CD14-positive monocyte (primary cell): ENCODE results near the gene ANXA1. TPM values are rescaled to one million over a fixed set of nuclear protein-coding genes. Genes with fewer than 3 reads are reported as not detected.
"Not testable (repeated sequence)": the region's sequence is repeated elsewhere in the genome, so short reads cannot be mapped to it uniquely, and the experiment has no call there.

Experiments used
- DNase-seq, 3 donors: peaks; one replicate each; pipeline ENCODE4 v3.0.0-alpha.2; 2011 to 2022
- H2AFZ ChIP-seq: 2 replicates; pipeline ENCODE4 v1.6.0; 2012; ENCODE audit warnings: mild to moderate bottlenecking, low read depth, low read length, inconsistent platforms; ENCODE audit not compliant: insufficient read depth, poor library complexity, severe bottlenecking
- H3K27ac ChIP-seq, 2 donors: 1 replicate in 1 of 2; 2 replicates in 1 of 2; pipeline ENCODE4 v1.5.1; 2012 to 2013; ENCODE audit warnings: low read length in 2 of 2, control low read depth in 1 of 2, inconsistent platforms in 1 of 2, low read depth in 1 of 2, mild to moderate bottlenecking in 1 of 2
- H3K27me3 ChIP-seq, 2 donors: one replicate each; pipeline versions ENCODE4 v1.6.0 to v1.6.1; 2011 to 2013; ENCODE audit warnings: low read length in 2 of 2; ENCODE audit not compliant: control insufficient read depth in 2 of 2, insufficient read depth in 2 of 2
- H3K36me3 ChIP-seq, 2 donors: replicated peaks in 1 of 2; 1 replicate in 1 of 2; 2 replicates in 1 of 2; pipeline versions ENCODE4 v1.5.1 to v1.6.1; 2012 to 2013; ENCODE audit warnings: low read length in 2 of 2, control low read depth in 1 of 2, inconsistent platforms in 1 of 2, mild to moderate bottlenecking in 1 of 2; ENCODE audit not compliant: insufficient read depth in 2 of 2, control insufficient read depth in 1 of 2
- H3K4me1 ChIP-seq, 2 donors: 1 replicate in 1 of 2; 2 replicates in 1 of 2; pipeline versions ENCODE4 v1.5.1 to v1.6.1; 2012 to 2013; ENCODE audit warnings: low read length in 2 of 2, control low read depth in 1 of 2, inconsistent platforms in 1 of 2, mild to moderate bottlenecking in 1 of 2, moderate library complexity in 1 of 2; ENCODE audit not compliant: insufficient read depth in 2 of 2, control insufficient read depth in 1 of 2
- H3K4me2 ChIP-seq: replicated peaks from 2 replicates; pipeline ENCODE3; 2012; ENCODE audit warnings: low read length, moderate library complexity, mild to moderate bottlenecking; ENCODE audit not compliant: poor library complexity, severe bottlenecking; ENCODE audit errors: extremely low read depth
- H3K4me3 ChIP-seq, 3 experiments: fragments of 200-600 bp in 1 of 3; sonication (generic) in 1 of 3; replicated peaks in 1 of 3; 1 replicate in 2 of 3; 2 replicates in 1 of 3; pipeline ENCODE4 v1.5.1; 2011 to 2013; ENCODE audit warnings: low read length in 3 of 3, mild to moderate bottlenecking in 3 of 3, control low read depth in 2 of 3, low read depth in 2 of 3, inconsistent platforms in 1 of 3, moderate library complexity in 1 of 3
- H3K79me2 ChIP-seq: 2 replicates; pipeline ENCODE4 v1.6.0; 2012; ENCODE audit warnings: mild to moderate bottlenecking, control low read depth, inconsistent platforms, low read length, moderate library complexity; ENCODE audit not compliant: insufficient read depth
- H3K9ac ChIP-seq: 2 replicates; pipeline ENCODE4 v1.6.0; 2017; ENCODE audit warnings: low read length, mild to moderate bottlenecking; ENCODE audit not compliant: insufficient read depth, poor library complexity, severe bottlenecking
- H3K9me3 ChIP-seq, 2 donors: replicated peaks in 1 of 2; 1 replicate in 1 of 2; 2 replicates in 1 of 2; pipeline versions ENCODE4 v1.5.1 to v1.6.1; 2012 to 2013; ENCODE audit warnings: low read length in 2 of 2, control low read depth in 1 of 2; ENCODE audit not compliant: control insufficient read depth in 1 of 2, insufficient read depth in 1 of 2
- H4K20me1 ChIP-seq: 2 replicates; pipeline ENCODE4 v1.6.0; 2012; ENCODE audit warnings: mild to moderate bottlenecking, low read length, control low read depth, moderate library complexity; ENCODE audit not compliant: insufficient read depth
- H3K27ac Mint-ChIP-seq, 7 donors: one replicate each; pipeline ENCODE4 v1.8.0; 2020; ENCODE audit warnings: mild to moderate bottlenecking in 7 of 7, mixed read lengths in 7 of 7, moderate library complexity in 6 of 7, inconsistent platforms in 2 of 7
- H3K27me3 Mint-ChIP-seq, 3 donors: one replicate each; pipeline ENCODE4 v1.8.0; 2021 to 2022; ENCODE audit warnings: low read depth in 3 of 3, mild to moderate bottlenecking in 3 of 3, mixed read lengths in 3 of 3, moderate library complexity in 3 of 3, inconsistent platforms in 1 of 3
- H3K36me3 Mint-ChIP-seq, 2 donors: one replicate each; pipeline ENCODE4 v1.8.0; 2020; ENCODE audit warnings: mixed read lengths in 2 of 2, inconsistent platforms in 1 of 2, mild to moderate bottlenecking in 1 of 2
- H3K4me1 Mint-ChIP-seq: one replicate; pipeline ENCODE4 v1.8.0; 2020; ENCODE audit warnings: mild to moderate bottlenecking, mixed read lengths
- H3K4me3 Mint-ChIP-seq, 2 donors: one replicate each; pipeline ENCODE4 v1.8.0; 2020; ENCODE audit warnings: mild to moderate bottlenecking in 2 of 2, mixed read lengths in 2 of 2, moderate library complexity in 1 of 2
- H3K9me3 Mint-ChIP-seq, 7 donors: one replicate each; pipeline ENCODE4 v1.8.0; 2020 to 2022; ENCODE audit warnings: mixed read lengths in 7 of 7, mild to moderate bottlenecking in 6 of 7, moderate library complexity in 6 of 7, inconsistent platforms in 2 of 7
- CTCF ChIP-seq: fragments of 200-600 bp; IDR thresholded peaks from one replicate; pipeline ENCODE4 v1.8.0; 2022; ENCODE audit warnings: antibody characterized with exemption, mild to moderate bottlenecking
- WGBS: methylation state at CpG from one replicate; pipeline ENCODE4 v1.1.5; 2013; ENCODE audit warnings: missing lambda C conversion rate; ENCODE audit not compliant: insufficient coverage; 5-methylcytosine and 5-hydroxymethylcytosine counted together
- intact Hi-C, 2 donors: fragments of 100-400 bp; cut with micrococcal nuclease; formaldehyde crosslinking; loops; one replicate each; pipeline versions ENCODE4 v1.15.0 to v1.15.1; 2023
- polyA plus RNA-seq, 3 donors: library from polyadenylated mRNA; depleted of rRNA in 1 of 3; unstranded in 2 of 3; stranded (reverse) in 1 of 3; fragments of 300-500 nt in 2 of 3; fragments of >200 nt in 1 of 3; fragmentation: Illumina TruSeq in 2 of 3; gene quantifications; 1 replicate in 2 of 3; 2 replicates in 1 of 3; pipeline ENCODE4 v1.2.3, GENCODE V29; 2012 to 2021

ANXA1 gene
- polyA plus RNA-seq, 3 donors, result 992 to 1,546 (median 1,157) TPM

- DNase-seq, result no peak
- no peak for TF ChIP-seq CTCF
- Histone ChIP-seq H3K4me2 (no peak overlapping the region), H3K79me2 (no peaks in the 10 kb centered on the region), H3K27me3 (no peaks in the 10 kb centered on the region), H3K9ac (no peak overlapping the region), H3K36me3 (no peaks in the 10 kb centered on the region), H4K20me1 (no peaks in the 10 kb centered on the region), H3K27ac (no peak overlapping the region), H2AFZ (no peak overlapping the region), H3K9me3 (no peaks in the 10 kb centered on the region), H3K4me3 (no peak overlapping the region), H3K4me1 (no peaks in the 10 kb centered on the region)
- H3K27me3 Mint-ChIP-seq, result peaks cover 0 to 3% (median 0%) of the 10 kb centered on the region in 3 donors
- no peak overlapping the region for H3K4me3 Mint-ChIP-seq
- intact Hi-C loops, result loop anchor here in 1 of 2 donors (5.0 kb wide), 1 partner anchor 76 kb away; no protein-coding TSS in a partner anchor
- no peaks in the 10 kb centered on the region for H3K36me3 Mint-ChIP-seq
- H3K27ac Mint-ChIP-seq, result no peak overlapping the region
- H3K4me1 Mint-ChIP-seq, result no peaks in the 10 kb centered on the region
- H3K9me3 Mint-ChIP-seq, result peaks cover 0 to 6% (median 0%) of the 10 kb centered on the region in 7 donors
These were observed 31.8 kb downstream of the ANXA1 start for GRCh38 chr9:73183428-73183827.

DNA sequence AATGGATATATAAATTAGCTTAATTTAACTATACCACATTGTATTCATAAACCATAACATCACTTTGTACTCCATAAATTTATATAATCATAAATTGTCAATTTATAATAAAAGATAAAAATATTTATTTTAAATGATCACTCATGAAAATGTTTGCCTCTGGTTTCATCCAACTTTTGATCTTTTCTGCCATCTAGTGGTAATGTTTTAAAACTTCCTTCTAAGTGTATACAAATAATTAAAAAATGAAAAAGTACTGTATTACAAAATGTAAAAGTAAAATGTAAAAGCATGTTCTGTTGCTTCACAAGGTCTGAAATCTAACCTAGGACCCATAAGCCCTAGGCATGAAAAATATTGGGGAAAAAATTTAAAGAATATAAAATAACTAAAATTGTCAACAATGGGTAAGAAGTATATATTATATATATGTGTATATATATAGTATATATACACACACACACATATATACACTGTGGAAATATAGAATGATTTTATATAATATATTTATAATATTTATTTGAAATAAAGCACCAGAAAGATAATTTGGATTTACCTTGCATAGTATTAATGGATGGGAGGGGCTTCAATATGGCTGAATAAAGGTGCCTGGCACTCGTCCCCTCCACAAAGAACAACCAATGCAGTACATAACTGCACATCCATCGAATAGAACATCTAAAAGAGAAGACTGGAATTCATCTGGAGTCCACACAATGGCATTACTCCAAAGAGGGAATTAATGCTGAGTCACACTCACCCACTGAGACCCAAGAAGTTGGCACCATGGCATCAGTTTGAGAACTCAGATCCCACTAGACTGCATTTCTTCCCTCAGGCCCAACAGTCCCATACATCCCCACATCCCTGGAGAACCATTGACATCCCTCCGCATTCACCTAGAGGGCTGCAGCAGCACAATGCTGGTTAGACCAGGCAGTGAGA lies 32.5 kb downstream of the ANXA1 start:
- peak; percentile 78 for TF ChIP-seq CTCF
- H3K4me3 Mint-ChIP-seq, result no peak overlapping the region
- no peaks in the 10 kb centered on the region for H3K79me2 ChIP-seq
- H3K27ac Mint-ChIP-seq, result no peak overlapping the region
- H3K36me3 Mint-ChIP-seq, result no peaks in the 10 kb centered on the region
- H3K4me2 ChIP-seq, result no peak overlapping the region
- H3K9me3 Mint-ChIP-seq, result peaks cover 0 to 6% (median 0%) of the 10 kb centered on the region in 7 donors
- H3K27ac ChIP-seq, result no peak overlapping the region
- 50% methylated on average over 2 of the region's 3 CpGs for WGBS
- no peak overlapping the region for H3K9ac ChIP-seq
- H3K27me3 Mint-ChIP-seq, result peaks cover 0 to 3% (median 0%) of the 10 kb centered on the region in 3 donors
- peak in 2 of 3 donors; percentile 48 to 66 for DNase-seq
- intact Hi-C loops, result loop anchor here (2.0 to 5.0 kb wide), 2 partner anchors 77 kb away; no protein-coding TSS in a partner anchor
- no peak overlapping the region for H2AFZ ChIP-seq
- H3K4me1 Mint-ChIP-seq, result no peaks in the 10 kb centered on the region
- no peaks in the 10 kb centered on the region for H3K4me1 ChIP-seq
- no peaks in the 10 kb centered on the region for H3K36me3 ChIP-seq
- H3K27me3 ChIP-seq, result no peaks in the 10 kb centered on the region
- H4K20me1 ChIP-seq, result no peaks in the 10 kb centered on the region
- no peaks in the 10 kb centered on the region for H3K9me3 ChIP-seq
- H3K4me3 ChIP-seq, result no peak overlapping the region

DNA sequence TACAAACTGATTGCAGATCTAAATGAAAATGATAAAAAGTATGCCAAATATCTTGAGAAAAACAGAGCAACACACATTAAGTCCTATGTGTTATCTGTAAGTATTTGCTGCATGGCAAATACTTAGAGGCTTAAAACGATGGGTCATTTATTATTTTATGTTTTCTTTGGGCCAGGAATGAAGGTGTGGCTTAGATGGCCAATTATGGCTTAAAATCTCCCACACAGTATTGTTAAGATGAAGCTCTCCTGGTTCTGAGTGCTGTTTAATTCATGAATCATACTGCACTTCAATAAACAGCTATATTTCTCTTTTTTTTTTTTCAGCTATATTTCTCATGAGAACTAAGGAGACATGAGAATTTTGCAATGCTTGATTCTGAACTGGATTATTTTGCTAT lies 39.4 kb downstream of the ANXA1 start:
- H3K36me3 Mint-ChIP-seq, H3K4me2 ChIP-seq, H3K4me1 Mint-ChIP-seq, H3K9me3 ChIP-seq, H3K9me3 Mint-ChIP-seq, H3K4me3 Mint-ChIP-seq, DNase-seq, H3K27ac Mint-ChIP-seq, H3K27me3 ChIP-seq, H3K4me3 ChIP-seq, H3K79me2 ChIP-seq, H3K36me3 ChIP-seq, H4K20me1 ChIP-seq, intact Hi-C loops, H3K4me1 ChIP-seq, H3K9ac ChIP-seq, H2AFZ ChIP-seq, H3K27me3 Mint-ChIP-seq, H3K27ac ChIP-seq: not testable (repeated sequence)
- WGBS, result no CpG with 5 or more reads among the region's 1 CpG
